Activated naive CD4-positive, alpha-beta T cell (primary cell): ENCODE data around the gene INPP5D.
"Not testable (repeated sequence)": the region's sequence is repeated elsewhere in the genome, so short reads cannot be mapped to it uniquely, and the experiment has no call there.

Source experiments
- DNase-seq, 4 experiments: peaks; one replicate each; lab custom pipeline; 2025; lab: John Stamatoyannopoulos, UW

The INPP5D gene

GRCh38 chr2:233059797-233060500 is at the start of gene INPP5D:
INPP5D (plus strand) TSS chr2:233060342; CDS start chr2:233060479, 137 bp downstream.
- peak in 3 of 4 experiments; percentile 22 to 62 (median 54) for DNase-seq

DNA sequence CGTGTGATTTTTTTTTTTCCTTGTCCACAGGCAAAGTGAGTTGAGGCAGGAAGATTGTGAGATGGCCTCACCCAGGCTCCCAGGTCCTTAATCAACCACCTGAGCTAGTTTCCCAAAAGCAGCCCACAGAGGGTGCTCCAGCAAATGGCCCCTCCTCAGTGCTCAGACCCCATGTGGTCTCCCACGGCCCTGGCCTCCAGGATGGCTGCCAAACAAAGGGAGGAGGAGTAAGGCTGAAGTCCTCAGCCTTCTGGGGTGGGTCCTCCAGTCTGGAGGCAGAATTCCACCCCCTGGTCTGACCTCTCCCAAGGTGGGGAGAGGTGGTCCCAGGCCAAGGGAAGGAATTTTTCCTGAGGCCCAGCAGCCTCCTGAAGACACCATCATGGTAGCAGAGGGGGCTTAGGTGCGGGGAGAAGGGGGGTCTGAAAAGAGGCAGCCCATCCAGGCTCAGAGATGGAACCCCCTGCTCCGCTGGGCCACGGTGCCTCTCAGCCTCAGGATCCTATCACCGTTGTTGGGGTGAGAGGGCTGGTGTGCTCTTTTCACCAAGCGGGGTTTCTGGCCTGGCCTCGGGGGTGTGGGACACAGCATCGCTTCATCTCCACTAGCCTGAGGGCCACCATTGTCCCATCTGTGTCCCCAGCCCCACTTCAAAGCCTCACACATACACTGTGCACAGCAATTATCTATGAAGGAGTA is 49.4 kb upstream of the INPP5D start:
- no peak for DNase-seq

DNA sequence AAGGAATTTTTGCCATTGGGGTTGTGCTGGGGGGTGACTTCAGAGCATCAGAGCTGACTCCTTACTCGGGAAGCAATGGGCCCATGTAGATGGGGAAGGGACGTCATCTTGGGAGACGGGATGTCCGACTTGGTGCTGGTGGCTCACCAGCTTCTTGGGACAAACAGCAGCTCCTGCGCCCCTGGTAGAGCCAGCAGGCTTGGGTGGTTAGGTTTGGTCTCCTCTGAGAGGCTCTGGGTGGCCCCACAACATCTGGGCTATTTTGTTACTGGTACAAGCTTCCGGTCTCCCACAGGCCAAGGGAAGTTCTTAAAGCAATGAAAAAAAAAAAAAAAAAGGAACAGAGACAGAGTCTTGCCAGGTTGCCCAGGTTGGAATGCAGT is 48.9 kb upstream of the INPP5D start:
- no peak for DNase-seq

GRCh38 chr2:233011702-233012131 is 48.4 kb upstream of the INPP5D start:
- DNase-seq: no peak

- no peak for DNase-seq
Measured at GRCh38 chr2:233012301-233012971, 47.7 kb upstream of the INPP5D start.

DNA sequence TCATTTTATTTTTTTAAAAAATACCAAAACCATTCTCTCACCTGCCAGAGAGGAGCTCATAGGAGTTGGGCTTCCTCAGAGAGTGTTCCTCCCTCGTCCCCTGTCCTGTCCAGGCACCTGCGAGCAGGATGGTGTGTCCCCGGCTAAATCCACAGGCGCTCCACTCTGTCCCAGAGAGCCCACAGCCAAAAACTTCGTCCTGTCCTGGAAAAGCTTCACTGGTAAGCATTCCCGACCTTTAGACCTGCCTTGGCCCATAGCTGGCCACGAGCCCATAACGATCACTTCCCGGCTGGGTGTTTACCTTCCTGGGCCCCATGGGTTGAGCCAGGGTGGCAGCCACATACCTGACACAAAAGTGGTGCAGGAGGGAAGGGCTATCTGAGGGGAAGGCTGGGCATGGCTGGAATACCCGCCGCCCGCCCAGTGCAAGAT is 47.1 kb upstream of the INPP5D start, which contains the start of gene NGEF:
Gene NGEF (minus strand): TSS at position 230 of the 435 bp plus-strand sequence. CDS start 38,366 bp downstream, outside the sequence.
- DNase-seq: no peak

DNA sequence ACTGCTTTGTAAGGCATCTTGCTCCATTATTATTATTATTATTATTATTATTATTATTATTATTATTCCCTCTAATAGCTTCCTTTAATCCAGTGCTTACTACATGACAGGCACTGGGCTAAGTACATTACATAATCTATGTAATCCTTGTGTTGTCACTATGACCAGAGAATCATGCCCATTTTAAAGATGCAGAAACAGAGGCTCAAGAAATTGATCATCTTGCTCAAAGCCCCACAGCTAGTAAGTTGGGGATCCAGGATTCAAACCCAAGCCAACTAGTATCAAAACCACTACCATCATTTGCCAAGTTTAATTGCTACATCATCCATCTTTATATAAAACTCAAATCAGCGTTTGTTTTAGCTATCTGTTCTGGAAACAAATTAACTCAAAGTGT is 46.5 kb upstream of the INPP5D start:
- DNase-seq: no peak

GRCh38 chr2:233015019-233015645 is 45.0 kb upstream of the INPP5D start:
- no peak for DNase-seq

DNA sequence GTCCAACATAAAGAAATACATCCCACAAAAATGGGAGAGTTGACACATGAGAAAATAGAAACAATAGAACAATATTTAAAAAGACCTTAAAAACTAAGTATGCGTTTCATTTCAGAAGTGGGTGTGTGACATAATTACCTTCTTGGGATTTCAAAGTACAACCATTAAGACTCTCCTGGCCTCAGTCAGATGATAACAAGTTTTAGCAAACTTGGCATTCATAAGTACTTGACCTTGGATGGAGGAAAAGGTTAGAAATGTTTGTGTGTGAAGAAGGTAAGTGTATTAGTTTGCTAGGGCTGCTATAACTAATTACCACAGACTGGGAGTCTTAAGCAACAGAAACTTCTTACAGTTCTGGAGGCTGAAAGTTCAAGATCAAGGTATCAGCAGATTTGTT is 42.2 kb upstream of the INPP5D start:
- DNase-seq: no peak

GRCh38 chr2:233019610-233020009 is 40.5 kb upstream of the INPP5D start:
- DNase-seq: not testable (repeated sequence)

- DNase-seq: no peak
Measured at GRCh38 chr2:233020454-233020853, 39.7 kb upstream of the INPP5D start.

GRCh38 chr2:233021771-233022170 is 38.4 kb upstream of the INPP5D start:
- DNase-seq: no peak

DNA sequence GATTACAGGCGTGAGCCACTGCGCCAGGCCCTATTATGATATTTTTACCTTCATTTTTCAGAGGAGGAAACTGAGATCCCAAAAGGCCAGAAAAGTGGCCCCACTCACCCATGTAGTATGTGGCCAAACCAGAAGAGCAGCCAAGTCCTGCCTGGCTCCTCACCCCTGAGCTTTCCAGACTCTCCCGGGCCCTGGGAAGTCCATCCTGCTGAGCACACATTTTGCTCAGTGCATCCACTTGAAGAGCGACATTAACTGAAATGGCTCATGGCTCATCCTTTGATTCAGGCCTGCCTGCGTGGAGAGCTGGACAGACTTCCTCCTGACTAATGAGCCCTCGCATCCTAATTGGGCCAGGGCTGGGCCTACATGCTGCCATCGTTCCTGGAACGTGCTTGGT is 37.6 kb upstream of the INPP5D start:
- no peak for DNase-seq

- no peak for DNase-seq
Measured at GRCh38 chr2:233023007-233023760, 37.0 kb upstream of the INPP5D start.

DNA sequence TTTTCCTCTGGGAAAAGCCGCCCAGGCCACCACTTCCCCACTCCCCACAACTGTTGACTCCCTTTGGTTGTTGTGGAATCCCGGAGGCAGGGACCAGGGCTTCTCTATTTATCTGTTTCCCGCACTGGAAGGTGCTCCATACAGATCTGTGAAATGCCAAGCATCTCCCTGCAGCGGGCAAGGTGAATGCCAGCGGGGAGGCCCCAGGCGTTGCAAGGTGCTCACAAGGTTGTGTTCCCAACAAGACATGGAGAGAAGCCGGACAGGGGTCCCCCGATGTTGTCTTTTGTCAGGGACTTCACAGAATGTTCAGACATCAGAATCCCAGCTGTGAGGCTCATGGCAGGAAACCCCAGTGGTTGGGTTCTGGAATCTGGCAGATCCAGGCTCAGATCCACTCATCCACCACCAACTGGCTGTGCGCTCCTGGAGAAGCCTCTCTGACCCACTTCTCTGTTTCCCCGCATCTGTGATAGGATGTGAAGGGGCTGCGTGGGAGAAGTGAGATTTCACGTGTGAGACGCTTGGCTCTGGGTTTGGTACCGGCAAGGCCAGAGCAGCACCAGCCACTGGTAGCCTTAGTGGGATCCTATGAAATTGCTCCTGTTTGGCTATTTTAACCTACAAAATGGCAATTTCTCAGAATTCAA is 36.3 kb upstream of the INPP5D start:
- no peak for DNase-seq

DNA sequence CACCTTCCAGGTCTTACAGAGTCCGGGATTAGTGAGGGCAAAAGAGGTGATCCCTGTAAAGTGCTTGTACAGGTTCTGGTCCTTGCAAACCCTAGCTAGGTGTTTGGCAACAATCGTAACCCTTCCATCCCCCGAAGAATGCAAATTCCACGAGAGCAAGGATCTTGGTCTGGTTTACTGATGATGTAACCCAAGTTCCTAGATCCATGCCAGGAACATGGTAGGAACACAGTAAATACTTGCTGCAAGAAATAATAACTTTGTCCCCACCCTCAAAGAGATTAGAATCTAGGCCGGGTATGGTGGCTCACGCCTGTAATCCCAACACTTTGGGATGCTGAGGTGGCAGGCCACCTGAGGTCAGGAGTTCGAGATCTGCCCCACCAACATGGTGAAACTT is 34.4 kb upstream of the INPP5D start:
- no peak for DNase-seq

GRCh38 chr2:233026198-233026813 is 33.8 kb upstream of the INPP5D start:
- DNase-seq: no peak

- DNase-seq: no peak
Measured at GRCh38 chr2:233029321-233029720, 30.8 kb upstream of the INPP5D start.

DNA sequence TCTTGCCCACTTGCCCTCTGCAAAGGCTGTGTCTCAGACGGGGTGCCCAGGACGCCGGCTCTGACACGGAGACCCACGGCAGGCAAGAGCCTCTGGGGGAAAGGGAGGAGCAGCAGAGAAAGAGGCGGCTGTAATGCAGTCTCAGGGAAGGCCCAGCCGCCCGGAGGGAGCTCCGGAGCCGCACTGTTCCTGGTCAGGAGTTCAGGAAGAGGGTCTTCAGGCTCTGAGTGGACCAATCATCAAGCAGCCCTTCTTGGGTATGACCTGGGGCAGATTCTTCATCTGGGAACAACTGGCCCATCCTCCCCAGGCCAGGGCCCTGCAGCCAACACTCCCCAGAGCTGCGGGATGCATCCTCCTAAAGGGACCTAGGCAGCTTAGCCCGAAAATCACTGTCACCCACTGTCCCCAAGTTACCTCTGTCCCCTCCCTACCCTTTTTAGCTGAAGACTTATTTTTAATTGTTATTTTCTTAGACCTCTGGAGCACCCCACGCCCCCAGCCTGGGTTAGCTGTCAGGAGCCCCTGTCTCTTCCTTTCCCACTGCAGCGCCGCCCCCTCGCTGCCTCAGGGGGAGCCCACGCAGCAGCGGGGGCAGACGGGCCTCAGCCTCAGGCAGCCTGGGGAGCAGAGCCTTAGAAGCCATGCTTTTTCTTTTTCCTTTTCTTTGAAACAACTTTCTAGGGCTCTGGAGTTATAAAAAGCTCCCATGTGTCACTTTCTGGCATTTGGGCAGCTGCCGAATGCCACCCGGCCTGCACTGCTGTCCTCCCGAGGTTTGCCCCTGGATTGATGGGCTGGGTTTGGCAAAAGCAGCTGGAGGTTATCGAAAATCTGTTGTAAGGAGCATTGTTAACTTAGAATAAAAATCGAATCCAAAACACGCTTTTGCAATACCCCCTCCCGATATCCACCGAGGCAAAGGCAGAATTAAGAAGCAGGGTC is 28.3 kb upstream of the INPP5D start:
- DNase-seq: no peak
